ENCODE results near the gene STAC3.

STAC3 gene

DNA sequence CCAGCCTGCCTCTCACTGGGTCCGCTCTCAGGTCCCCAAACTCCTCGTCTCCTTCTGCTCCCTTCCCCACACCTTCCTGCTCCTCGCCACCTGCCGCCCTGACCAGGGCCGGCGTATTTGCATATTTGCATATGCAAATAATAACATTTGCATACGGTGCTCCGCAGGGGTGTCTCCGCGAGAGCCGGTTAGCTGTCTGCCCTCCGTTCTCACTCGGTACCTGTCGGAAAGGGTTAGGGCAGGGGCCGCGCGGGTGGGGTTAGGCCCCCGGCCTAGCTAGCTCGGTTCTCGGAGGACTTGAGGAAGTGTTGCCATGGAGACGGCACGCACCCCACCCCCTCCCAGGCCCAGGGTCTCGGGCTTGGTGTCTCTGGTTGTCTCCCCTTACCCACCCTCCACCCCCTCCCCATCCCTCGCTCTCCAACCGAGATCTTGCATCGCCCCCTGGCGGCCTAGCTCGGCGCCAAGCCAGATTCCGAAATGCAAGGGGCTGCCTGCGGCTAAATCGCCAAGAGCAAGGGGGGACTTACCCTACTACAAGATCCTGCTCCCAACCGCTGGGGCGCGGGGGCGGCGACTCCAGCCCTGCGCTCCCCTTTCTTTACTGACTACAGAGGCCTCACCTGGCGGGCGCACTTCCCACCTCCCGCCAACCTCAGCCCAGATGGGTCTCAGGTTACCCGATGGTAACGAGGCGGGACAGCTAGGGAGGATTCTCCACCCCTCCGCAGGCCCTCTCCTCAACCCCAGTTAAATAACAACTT lies 8.1 kb downstream of the STAC3 start:
- peak overlapping the region; percentile 31 for H3K4me3 ChIP-seq (ENCODE audit: low read depth, low read length)

DNA sequence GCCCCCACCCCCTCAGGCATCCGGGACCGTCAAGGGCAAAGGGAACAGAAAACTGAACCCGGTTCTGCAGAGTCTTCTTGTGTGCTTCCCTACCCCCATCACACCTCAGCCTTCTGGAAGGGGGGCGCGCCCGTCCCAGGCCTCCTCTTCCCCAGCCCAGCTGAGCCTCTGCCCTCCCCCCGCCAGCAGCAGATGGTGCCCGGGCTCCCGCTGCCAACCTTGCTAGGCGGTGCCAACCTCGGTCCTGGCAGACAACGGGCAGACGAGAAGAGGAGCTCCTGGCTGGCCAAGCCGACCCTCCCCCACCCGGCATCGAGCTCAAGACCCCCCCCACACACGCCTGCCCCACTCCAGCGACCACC lies 8.7 kb downstream of the STAC3 start:
- no peak overlapping the region for H3K4me3 ChIP-seq (ENCODE audit: low read depth, low read length)
- in situ Hi-C loops (cut with HindIII; ENCODE audit: low sequenced_read_pairs): no loop called here

More for the DNA sequence above, 8.1 kb downstream of the STAC3 start:
- in situ Hi-C loops (cut with HindIII; ENCODE audit: low sequenced_read_pairs): no loop called here
- TF ChIP-seq, protein P1, sequence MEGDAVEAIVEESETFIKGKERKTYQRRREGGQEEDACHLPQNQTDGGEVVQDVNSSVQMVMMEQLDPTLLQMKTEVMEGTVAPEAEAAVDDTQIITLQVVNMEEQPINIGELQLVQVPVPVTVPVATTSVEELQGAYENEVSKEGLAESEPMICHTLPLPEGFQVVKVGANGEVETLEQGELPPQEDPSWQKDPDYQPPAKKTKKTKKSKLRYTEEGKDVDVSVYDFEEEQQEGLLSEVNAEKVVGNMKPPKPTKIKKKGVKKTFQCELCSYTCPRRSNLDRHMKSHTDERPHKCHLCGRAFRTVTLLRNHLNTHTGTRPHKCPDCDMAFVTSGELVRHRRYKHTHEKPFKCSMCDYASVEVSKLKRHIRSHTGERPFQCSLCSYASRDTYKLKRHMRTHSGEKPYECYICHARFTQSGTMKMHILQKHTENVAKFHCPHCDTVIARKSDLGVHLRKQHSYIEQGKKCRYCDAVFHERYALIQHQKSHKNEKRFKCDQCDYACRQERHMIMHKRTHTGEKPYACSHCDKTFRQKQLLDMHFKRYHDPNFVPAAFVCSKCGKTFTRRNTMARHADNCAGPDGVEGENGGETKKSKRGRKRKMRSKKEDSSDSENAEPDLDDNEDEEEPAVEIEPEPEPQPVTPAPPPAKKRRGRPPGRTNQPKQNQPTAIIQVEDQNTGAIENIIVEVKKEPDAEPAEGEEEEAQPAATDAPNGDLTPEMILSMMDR (IDR thresholded peaks at IDR 0.05; ENCODE audit: low read depth, low read length): peak; percentile 77
- peak; percentile 47 for DNase-seq (ENCODE audit: low read depth, low spot score)

DNA sequence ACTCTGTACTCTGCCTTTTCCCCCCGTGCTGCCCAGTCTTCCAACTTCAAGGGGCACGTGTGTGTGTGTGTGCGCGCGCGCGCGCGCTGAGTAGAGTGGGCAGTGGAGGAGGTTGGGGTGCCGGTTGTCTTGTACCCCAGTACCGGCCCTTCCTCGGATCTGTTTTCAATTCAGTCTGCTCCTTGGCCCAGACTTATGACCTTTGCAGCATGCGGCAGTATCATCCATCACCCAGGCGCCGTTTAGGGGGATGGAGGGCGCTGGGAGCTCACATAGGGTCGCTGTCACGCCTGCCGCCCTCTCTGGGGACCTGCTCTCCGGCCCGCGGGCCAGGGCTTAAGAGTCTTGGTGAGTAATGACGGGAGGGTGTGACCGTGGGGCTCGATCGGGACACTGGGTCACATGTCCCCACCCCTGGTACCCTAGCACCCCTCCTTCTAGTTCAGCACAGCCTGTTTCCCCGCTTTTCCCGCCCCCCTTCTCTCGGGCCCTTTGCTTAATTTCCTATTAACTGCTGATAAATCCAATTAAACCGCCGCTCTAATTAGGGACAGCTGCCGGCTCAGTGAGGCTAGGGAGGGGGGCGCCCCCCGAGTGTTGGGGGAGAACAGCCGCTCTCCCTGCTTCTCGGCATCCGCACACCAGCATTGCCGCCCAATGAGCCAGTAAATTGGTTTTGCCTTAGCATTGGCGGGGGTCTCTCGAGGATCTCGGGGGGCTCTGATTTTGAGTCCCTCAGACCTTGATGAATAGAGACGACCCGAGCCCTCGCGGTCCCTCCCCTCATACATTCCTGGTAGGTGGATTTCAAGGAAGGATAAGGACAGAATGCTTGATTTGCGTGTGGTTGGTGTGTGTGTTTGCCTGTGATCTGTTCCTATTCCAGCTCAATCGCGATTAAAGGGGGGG lies 9.3 kb downstream of the STAC3 start:
- TF ChIP-seq, protein P1 (IDR thresholded peaks at IDR 0.05; ENCODE audit: low read depth, low read length): no peak
- peak overlapping the region; percentile 61 for H3K4me3 ChIP-seq (ENCODE audit: low read depth, low read length)
- in situ Hi-C loops (cut with HindIII; ENCODE audit: low sequenced_read_pairs): no loop called here
- DNase-seq (ENCODE audit: low read depth, low spot score): no peak

More for the DNA sequence above, 8.7 kb downstream of the STAC3 start:
- TF ChIP-seq, protein P1 (IDR thresholded peaks at IDR 0.05; ENCODE audit: low read depth, low read length): no peak
- no peak for DNase-seq (ENCODE audit: low read depth, low spot score)

DNA sequence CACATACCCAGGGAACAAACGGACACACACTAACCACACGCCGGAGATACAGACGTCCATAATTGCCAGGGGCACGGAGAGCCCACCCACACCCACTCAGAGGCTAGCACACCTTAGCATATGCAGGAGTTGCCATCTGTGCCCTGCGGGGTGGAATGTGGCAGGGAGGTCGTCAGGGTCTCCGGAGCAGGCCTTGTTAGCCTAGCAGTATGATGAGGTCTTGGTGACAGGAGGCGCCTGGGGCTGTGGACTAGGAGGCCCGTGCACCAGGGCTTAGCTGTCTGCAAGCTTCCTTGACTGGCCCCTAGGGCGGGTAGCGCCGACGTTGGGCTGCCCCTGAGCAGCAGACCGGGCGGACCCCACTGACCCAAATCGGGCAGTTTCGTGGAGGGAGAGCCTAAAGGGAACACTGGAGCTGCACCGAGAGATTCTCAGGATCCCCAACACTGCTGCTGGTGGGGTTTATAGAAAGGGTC lies 10.0 kb downstream of the STAC3 start:
- TF ChIP-seq, protein P1 (IDR thresholded peaks at IDR 0.05; ENCODE audit: low read depth, low read length): no peak
- H3K4me3 ChIP-seq (ENCODE audit: low read depth, low read length): peak overlapping the region; percentile 61
- DNase-seq (ENCODE audit: low read depth, low spot score): no peak
- in situ Hi-C loops (cut with HindIII; ENCODE audit: low sequenced_read_pairs): no loop called here

DNA sequence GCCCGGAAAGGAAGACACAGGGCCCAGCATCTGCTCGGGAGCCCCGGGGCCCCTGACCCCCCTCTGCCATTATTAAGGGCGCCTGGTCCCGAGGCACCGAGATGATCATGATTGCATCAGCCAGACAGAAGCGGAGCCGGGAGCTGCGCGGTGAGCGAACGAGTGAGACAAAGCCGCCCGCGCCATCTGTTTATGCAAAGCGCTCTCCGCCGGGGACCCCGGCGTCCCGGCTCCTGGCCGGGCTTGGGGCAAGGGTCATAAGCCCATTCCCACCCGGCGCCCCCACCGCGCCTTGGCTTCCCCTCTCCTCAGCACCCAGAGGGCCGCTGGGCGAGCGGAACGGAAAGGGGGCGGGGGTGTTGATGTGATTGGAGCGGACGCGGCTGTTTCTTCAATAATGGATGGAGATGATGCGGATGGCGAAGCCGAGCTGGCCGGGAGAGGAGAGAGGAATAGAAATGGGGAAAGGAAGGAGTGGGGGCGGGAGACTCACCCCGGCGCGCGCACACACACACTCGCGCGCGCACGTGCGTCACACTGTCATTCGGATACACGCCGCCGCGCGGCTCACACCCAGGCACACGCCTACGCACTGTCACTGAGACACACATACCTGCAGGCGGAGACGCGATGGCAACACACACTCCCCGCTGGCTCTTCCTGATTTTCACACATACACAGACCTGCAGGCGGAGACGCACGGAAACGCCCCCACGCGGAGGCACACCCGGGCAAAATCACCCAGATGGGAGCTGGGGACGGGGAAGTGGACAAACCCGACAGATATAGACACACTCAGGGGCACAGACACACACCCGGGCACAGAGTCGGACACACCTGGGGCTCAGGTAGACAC lies 10.7 kb downstream of the STAC3 start:
- DNase-seq (ENCODE audit: low read depth, low spot score): peak; percentile 48

More for the DNA sequence above, 10.7 kb downstream of the STAC3 start:
- TF ChIP-seq, protein P1 (IDR thresholded peaks at IDR 0.05; ENCODE audit: low read depth, low read length): no peak
- in situ Hi-C loops (cut with HindIII; ENCODE audit: low sequenced_read_pairs): no loop called here
- peak overlapping the region; percentile 61 for H3K4me3 ChIP-seq (ENCODE audit: low read depth, low read length)

Measured in astrocyte of the spinal cord (primary cell).